ENCODE results near the gene CA12. TPM values are rescaled to one million over a fixed set of nuclear protein-coding genes. Genes with fewer than 3 reads are reported as not detected.

CA12 gene
- total RNA-seq, 1 experiment from 2014 or later = 6.1 TPM

DNA sequence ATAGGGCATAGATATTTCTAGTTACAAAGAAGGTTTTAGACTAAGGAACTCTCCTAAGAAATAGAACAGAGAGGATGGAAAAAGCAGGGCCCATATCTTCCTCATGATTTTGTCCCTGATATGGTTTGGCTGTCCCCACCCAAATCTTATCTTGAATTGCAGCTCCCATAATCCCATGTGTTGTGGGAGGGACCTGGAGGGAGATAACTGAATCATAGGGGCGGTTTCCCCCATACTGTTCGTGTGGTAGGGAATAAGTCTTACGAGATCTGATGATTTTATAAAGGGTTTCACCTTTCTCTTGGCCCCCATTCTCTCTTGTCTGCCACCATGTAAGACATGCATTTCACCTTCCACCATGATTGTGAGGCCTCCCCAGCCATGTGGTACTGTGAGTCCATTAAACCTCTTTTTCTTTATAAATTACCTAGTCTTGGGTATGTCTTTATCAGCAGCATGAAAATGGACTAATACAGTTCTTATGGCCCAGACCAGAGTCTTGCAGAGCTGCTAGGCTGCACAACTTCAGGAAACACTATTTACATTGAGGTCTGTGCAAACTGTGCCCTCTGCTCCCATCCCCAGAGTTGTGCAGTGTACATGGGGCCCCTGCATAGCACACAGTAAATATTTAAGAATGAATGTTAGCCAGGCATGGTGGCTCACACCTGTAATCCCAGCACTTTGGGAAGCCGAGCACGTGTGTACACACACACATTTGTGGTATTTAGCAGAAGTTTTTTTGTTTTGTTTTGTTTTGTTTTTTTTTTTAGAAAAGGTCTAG is 20.3 kb upstream of the CA12 start:
- no peak for DNase-seq (ENCODE audit: low read depth)

DNA sequence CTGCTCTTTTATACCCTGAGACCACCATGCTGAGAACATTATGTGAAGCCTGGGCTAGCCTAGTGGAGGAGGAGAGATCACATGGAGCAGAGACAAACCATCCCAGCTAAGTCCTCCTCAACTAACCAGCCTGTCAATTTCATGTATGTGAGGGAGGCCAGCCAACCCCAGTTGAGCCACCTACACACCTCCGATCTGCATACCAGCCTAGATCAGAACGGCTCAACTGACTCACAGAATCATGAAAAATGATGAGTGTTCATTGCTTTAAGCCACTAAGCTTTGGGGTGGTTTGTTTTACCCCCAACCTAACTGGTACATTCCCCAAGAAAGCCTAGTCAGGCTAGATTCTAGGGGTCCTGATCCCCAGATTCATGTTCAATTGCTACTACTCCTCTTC is 19.4 kb upstream of the CA12 start:
- DNase-seq (ENCODE audit: low read depth) = no peak

DNA sequence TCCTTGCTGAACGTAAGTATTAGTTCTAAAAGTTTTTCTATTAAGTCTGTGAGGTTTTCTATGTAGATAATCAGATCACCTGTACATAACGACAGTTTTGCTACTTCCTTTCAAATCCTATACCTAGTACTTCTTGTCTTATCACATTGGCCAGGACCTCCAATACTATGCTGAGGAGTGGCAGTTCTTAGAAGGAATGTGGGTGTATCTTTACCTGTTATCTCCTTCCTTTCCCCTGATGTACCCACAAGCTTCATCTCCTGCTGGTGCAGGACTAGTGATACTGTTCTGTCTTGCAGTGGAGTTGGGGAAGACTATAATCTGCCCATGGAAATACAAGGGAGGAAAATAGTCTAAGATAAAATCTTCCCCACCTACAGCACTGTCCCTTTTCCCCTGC is 16.8 kb upstream of the CA12 start:
- DNase-seq (ENCODE audit: low read depth) = no peak

DNA sequence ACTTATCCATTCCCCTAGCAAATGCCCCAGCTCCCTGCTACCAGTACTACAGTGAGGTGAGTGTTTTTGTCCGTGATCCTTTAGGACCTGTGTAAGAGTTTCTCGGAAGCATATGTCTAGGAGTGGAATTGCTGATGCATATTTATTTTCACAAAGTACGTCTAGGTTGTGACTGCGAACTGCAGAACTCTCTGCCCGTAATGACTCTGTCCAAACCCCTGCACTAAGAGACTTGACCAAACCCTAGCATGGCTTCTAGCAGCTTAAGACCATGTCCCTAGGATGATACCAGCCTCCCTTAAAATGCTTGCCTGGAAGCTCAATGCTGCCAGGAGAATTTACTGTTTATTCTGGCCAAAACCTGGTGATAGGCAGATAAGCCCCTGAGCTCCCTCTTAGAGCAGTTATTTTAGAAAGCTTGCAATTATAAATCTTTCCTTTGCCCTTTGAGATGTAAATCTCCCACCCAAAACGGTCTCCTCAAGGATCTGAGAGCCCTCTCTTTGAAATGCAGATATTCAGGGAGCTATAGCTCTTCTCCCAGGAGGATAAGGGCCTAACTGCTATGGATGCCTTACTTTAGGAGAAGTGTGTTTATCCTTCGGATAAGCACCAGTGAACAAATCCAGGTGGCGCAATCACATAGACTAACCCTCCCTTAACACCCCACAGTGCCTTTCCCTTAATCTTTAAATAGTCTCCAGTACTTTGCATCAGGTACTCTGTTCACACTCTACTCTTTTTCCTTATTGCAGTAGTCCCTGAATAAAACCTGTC is 14.7 kb upstream of the CA12 start:
- DNase-seq (ENCODE audit: low read depth) = no peak

DNA sequence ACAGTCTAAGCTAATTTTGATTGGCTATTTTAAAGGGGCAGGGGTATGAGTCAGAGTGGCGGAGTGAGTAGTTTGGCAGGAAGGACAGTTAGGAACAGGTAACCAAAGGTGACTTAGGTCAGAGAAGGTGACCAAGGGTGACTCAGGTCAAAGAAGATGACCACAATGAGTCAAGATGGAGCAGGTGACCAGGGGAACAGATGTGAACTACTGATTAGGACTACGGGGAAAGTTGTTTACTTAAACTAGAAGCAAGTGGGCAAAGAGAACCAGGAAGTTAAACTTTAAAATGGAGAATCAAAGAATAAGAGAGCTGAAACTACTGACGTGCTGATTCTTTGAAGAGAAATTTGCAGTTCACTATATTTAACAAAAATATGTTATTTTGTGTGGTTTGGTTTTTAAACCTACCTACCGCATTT is 14.1 kb upstream of the CA12 start:
- no peak for DNase-seq (ENCODE audit: low read depth)

DNA sequence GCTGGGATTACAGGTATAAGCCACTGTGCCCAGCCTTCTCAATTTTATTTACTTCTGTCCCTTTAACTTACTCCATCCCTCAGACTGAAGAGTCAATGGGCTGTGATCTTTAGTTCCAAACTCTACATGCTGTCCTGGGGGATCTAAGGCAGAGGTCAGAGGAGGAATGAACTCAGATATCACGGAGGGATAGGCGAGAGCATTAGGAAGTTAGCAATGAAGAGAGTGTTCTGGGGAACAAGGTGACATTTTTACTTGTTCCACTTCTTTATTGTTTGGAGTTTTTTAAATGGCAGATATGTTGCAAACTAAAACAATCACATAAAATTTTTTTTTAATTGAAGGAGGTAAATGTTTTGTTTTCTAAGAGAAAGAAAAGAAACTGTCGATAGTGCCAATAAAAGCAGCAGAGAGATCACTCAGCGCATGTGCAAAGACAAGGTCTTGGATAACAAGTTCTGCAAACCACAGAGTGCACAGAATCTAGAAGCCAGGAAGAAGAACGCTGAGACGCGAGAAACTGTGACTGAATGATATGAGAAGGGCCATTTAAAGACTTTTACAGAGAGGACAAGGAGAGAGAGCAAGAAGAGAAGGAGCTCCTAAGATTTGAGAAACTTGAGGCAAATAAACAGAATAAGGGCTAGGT is 10.8 kb upstream of the CA12 start:
- DNase-seq (ENCODE audit: low read depth) = no peak

DNA sequence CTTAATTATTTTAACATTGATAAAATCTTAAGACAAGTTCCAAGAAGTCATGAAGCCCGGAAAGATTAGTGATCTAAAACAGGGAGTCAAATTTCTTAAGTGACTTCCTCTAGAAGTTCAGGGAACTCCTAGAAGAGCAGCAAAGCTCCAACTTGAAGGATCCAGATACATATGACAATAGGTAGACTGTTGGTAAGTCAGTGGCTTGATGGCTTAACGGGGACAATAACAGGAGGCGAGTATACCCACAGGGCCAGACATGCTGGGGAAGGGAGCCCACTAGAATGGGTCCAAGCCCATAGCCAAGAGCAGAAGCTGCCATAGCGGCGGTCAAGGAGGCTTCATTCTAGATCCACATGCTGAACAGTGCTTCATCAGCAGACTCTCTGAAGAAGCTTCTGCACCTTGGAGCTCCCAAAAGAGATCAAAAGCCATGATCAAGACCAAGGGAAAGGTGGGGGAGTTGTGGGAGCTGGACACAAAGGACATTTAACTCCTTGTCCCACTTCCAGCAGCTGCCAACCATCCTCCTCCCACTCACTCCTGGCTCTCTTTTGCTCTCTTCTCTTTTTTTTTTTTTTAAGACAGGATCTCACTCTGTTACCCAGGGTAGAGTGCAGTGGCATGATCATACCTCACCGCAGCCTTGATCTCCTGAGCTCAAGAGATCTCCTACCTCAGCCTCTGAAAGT is 10.2 kb upstream of the CA12 start:
- no peak for DNase-seq (ENCODE audit: low read depth)

DNA sequence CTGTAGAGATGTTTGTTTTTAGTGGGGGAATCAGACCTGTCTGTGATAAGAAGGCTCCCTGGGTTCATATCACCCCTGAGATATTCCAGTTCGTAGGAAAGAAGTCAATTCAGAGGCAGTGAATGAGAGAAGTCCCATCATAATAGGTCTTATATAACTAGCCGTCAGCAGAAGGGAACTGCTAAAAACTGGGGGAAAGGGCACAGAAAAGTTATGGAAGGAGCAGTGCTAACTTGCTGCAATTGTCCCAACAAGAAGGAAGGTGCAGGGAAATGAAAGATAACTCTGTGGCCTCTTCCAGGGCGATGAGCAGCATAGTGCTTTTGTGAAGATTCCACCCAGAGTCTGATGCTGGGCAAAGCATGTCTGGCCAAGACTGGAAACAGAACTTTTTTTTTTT is 9.0 kb upstream of the CA12 start:
- DNase-seq (ENCODE audit: low read depth) = no peak

DNA sequence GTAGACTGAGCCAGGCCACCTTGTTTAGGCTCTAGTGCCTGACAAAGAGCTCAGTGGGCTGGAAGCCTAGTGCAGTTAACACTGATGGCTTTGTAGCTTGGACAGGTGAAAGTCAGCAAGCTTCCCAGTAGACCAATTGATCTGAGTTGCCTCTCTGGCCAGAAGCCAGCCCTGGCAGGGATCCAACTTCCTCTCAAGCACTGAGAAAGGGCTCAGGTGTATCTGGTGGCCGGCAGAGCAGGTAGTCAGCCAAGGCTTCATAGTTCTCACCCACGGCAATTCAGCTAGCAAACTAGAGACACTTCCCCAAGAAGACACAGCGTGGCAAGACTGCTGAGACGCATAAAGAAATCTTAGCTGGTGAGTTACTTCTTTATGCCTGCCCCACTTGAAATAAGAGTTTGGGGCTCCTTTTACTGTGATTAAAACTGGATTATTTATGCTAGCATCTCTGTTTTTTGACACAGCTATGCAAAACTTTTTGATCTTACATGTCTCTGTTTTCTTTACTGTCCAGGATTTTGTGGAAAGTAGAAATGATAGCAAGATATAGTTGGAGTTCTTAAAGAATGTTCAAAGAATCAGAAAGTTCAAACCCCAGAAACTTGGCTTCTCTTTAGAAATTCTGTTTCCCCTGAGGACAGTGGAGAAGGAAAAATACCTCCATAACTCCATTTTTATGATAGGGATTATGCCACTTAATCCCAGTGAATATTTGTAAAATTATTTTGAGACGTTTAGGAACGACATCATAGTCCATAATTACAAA is 8.4 kb upstream of the CA12 start:
- DNase-seq (ENCODE audit: low read depth) = no peak

DNA sequence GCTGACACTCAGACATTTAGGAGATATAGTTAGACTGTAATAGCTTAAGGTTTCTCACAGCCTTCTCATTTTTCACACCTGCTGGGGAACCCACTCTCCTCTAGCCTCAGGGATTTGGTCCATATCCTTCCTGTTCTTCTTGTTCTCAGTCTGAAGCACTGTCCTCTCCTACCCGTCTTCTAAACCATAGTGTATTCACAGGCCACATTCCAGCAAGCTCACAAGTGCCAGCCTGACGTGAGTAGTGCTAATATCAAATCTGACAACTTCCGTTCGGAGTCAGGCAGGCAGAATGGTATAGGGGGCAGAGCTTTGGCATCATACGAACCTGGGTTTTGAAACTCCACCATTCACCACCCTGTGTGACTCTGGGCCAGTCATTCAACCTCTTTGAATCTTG is 6.9 kb upstream of the CA12 start:
- DNase-seq (ENCODE audit: low read depth) = no peak

DNA sequence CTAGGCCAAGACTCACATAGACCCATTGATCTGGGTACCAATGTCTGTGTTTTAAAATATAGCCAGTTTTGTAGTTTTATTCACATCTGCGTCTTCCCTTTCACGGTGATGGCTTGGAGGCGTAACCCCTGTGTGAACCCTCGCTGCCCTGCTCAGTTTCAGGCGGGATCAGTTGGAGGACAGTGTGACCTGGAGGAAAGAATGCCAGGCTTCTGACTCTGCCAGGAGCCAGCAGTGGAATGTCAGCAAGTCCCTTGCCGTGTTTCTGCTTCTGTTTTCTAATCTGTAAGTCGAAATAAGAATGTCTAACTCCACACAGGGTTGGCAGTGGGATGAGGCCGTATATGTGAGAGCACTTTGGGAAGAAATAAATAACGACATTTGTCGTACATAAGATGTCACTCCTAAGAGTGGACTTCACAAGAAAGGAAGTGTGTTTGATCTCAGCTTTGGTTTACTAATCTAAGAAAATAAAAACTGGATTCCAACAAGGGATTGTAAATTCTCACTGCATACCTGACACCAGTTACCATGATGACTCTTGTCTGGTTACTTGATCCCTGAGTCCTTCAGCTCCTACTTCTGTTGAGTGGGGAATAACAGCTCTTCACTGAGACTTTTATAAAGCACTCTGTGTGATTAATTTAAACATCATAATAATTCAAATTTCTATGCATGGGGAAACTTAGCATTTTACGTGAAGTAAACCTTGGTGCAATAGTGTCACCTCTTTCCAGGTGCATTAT is 6.3 kb upstream of the CA12 start:
- DNase-seq (ENCODE audit: low read depth) = no peak

DNA sequence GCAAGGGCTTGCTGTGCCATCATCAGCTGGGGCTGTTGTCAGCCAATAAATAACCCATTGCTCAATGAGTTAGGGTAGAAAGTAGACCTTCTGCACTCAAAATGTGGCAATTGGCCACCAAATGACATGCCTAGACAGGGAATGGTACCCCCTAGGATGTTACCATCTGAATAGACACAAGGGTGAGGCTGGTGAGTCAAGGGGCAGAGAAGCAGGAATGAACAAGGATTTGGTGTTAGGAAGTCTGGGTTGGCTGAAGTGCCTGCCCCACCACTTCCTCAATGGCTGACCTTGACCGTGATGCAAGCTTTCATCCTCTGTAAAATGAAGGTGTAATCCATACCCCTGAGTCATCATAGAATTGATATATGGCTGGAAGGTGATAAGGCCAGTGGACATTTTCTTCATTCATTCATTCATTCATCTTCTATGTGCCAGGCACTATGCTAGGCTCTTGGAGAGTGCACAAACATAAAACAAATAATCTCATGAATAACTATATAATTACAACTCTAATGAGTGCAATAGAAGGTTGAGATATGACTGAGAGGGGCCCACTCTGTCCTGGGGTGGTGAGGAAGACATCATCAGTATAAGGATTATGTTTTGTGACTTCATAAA is 4.4 kb upstream of the CA12 start:
- no peak for DNase-seq (ENCODE audit: low read depth)

DNA sequence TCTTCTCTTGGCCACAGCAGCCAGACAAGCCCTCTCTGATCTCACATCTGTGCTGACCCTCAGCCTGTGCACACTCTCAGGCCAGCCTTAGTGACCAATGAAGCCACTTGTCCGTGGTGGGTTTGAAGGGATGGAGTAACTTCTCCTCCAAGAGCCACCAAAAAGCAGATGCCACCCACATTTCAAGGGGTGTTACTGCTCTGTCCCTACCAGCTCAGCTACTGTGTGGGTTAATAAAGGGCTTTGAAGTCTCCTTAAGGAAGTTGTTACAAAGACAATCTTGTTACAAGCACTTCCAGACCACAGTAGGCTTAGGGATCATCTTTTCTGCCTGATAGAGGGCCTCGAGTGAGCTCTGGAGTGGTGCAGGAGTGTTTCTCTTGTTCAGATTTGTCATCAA is 3.3 kb upstream of the CA12 start:
- DNase-seq (ENCODE audit: low read depth) = no peak

DNA sequence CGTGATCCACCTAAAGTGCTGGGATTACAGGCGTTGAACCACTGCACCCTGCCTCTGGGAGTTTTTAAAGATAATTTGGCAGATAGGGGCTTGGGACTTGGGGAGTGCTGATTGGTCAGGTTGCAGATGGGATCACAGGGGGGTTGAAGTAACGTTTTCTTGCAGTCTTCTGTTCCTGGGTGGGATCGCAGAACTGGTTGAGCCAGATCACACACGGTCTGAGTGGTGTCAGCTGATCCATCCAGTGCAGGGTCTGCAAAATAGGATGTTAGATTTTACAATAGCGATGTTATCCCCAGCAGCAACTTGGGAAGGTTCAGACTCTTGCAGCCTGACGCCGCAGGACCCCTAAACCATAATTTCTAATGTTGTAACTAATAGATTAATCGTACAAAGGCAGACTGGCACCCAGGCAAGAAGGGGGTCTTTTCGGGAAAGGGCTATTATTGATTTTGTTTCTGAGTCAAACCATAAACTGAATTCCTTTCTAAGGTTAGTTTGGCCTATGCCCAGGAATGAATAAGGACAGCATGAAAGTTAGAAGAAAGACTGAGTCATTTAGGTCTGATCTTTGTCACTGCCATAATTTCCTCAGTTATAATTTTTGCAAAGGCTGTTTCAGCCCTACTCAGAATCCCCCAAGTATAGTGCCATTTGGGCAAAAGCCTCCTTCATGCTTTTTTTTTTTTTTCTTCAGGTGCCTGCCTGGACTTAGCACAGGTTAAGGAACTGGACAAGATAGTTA is 1.5 kb upstream of the CA12 start:
- DNase-seq (ENCODE audit: low read depth) = peak; percentile 50

DNA sequence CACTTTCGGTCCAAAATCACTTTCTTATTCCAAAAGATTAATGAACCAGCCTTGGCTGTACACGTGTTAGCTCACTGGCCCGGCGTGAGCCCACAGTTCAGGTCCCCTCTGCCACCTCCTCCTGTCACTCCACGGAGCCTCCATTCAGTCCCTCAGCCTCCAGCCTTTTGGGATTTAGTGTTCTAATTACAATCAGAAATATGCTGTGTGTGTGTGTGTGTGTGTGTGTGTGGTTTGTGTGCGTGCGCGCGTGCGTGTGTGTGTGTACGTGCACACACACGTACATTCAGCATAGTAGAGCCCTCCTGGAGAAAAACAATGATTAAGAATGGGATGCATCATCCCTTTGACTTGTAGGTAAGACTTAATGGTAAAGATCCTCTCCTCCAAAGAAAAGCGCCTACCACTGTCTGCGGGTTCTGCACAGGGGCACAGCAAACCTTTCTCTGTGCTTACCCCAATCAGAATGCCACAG is 801 bp downstream of the CA12 start:
- DNase-seq (ENCODE audit: low read depth) = no peak

DNA sequence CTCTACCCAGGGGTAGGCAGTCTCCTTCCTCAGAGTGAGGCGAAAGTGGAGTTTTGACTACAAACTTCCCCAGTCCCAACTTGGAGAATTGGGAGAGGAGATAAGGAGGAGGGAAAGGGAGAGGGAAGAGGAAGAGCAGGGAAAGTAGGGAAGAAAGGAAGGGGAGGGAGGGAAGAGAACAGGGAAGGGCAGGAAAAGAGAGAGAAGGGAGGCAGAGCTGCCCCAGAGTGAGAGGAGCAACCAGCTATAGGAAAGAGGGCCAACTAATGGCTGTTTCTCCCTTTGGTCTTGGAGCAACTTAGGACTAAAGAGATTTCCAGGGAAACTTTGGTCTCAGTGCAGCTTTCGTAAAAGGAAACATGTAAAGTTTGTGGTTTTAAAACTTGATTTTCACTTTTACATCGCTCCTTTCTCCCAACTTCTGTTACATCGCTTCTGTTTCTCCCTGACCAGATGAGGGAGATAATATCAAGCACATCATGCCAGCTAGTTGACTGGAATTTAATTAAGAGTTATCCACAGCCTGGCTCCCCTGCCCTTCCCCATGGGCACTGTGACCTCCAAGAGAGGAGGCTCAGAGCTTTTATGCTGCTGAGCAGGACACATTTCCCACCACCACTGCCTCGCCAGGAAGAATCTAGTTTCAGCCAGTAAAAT is 1.4 kb downstream of the CA12 start:
- DNase-seq (ENCODE audit: low read depth) = no peak

DNA sequence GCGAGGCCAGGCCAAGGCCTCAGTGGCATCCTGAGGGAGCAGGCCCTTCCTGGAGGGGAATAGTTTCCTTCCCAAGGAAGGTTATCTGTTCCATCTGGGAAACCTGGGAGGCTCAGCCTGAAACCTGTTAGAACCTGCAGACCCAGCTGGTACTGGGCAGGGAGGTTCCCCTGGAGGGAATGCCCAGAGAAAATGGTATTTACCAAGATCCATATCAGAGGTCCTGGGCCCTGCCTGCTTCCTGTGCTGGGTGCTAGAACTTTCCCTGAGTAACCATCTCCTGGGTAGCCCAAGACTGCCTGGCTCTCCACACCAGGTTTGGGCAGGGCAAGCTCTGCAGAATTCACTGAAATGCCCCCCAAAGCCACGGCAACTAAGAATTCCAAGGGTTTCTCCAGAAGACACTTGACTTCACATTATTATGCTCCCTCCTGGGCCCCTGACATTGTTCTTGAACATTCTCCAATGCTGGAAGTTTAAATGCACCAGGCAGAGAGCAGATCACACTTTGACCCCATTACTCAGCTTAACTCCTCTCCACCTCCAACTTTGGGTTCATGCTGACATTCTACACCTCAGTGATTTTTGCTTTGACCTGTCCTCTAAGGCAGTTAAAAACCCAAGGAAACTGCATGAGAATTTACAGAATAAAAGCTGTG is 2.0 kb downstream of the CA12 start:
- DNase-seq (ENCODE audit: low read depth) = no peak

DNA sequence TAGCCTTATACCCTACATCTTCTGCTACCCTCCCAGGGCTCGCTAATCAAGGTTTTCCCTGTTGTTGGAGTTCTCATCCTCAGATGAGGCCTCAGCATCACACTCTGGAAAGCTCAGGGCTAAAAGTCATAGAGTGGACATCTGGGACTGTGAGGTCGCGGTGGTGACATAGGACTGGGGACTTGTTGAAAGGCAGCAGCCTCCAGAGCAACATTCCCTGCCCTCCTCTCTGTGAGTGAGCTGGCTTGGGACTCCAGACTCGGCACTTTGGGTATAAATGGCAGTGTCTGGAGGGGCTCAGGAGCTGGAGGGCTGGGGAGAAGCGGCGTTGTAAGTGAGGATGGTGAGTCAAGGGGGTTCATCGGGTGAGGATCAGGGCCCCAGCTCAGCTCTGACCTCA is 2.7 kb downstream of the CA12 start:
- DNase-seq (ENCODE audit: low read depth) = no peak
